ENCODE results near the gene MAML2.

DNA sequence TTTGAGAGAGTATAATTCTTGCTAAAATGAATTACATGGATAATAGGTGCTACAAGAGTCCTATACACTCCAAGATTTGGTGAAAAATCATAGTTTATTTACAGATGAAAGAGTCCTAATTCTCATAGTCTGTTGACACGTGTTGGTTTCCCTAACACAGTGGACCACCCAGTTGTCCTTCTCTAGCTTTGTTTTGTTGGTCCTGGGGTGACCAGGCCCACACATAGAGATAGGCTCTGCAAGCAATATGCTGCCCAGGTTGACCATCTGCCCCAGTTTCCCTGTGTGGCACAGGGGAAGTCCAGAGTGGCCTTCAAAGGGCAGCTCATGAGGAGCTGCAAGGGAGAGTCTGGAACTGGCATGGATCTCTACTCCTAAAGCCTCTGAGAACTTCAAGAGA, 184.9 kb downstream of the MAML2 start:
- TF ChIP-seq, protein P1, sequence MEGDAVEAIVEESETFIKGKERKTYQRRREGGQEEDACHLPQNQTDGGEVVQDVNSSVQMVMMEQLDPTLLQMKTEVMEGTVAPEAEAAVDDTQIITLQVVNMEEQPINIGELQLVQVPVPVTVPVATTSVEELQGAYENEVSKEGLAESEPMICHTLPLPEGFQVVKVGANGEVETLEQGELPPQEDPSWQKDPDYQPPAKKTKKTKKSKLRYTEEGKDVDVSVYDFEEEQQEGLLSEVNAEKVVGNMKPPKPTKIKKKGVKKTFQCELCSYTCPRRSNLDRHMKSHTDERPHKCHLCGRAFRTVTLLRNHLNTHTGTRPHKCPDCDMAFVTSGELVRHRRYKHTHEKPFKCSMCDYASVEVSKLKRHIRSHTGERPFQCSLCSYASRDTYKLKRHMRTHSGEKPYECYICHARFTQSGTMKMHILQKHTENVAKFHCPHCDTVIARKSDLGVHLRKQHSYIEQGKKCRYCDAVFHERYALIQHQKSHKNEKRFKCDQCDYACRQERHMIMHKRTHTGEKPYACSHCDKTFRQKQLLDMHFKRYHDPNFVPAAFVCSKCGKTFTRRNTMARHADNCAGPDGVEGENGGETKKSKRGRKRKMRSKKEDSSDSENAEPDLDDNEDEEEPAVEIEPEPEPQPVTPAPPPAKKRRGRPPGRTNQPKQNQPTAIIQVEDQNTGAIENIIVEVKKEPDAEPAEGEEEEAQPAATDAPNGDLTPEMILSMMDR (IDR thresholded peaks at IDR 0.05): no peak
- TF ChIP-seq POLR2A (IDR thresholded peaks at IDR 0.05): no peak
